Measurements from ENCODE around the gene MTNR1A.

The MTNR1A gene

DNA sequence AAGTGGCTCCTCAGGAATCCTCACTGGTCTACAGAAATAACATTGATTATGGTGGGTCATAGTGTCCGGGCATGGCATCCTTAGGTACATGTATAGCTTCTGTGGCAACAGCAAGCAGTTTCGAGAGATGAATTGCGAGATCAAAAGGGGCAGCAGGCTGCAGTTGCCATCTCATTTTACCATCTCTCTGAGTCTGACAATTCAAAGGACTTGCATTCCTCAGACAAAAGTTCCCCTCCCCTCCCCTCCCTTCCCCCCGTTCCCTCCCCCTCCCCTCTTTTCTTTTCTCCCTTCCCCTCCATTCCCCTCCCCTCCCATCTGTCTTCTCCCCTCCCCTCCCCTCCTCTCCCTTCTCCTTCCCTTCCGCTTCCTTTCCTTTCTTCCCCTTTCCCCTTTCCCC is 70.2 kb downstream of the MTNR1A start:
- no peak for DNase-seq

DNA sequence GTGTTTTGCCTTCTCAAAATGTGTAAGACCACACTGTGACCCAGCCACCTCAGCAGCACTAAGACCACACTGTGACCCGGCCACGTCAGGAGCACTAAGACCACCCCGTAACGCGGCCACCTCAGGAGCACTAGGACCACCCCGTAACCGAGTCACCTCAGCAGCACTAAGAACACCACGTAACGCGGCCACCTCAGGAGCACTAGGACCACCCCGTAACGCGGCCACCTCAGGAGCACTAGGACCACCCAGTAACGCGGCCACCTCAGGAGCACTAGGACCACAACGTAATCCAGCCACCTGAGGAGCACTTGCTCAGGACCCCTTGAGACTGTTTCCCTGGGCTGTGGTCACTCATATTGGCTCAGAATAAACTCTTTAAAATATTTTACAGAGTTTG is 71.7 kb downstream of the MTNR1A start:
- DNase-seq, result no peak

Measured in CD4-positive, alpha-beta T cell treated with Interleukin-4 for 4 hours (primary cell).